ENCODE measurements around the gene CTNNAL1.
"Not testable (repeated sequence)": the region's sequence is repeated elsewhere in the genome, so short reads cannot be mapped to it uniquely, and the experiment has no call there.

CTNNAL1 gene

GRCh38 chr9:108994695-108995094, 18.6 kb downstream of the CTNNAL1 start:
- in situ Hi-C loops (cut with MboI; ENCODE audit: low sequenced_read_pairs), result no loop called here

- in situ Hi-C loops (cut with MboI; ENCODE audit: low sequenced_read_pairs), result no loop called here
Observed at GRCh38 chr9:108991479-108991878, 21.8 kb downstream of the CTNNAL1 start.

DNA sequence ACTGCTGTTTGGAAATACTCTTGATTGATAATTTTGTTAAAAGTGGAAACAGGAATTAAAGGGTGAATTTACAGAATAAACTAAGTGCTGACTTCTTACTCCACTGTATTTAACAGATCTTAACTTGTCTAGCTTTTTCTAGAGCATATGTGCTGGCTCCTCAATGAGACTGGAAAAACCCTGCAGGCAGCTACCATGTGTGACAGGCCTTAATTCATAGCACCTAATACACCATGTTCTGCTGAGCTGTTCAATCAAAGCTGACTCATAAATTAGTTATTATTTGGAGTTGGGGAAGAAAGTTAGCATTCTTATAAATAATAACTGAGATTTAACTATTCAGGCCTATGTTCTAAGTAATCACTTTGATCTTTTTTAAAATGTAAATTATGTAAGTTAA, 29.4 kb downstream of the CTNNAL1 start:
- in situ Hi-C loops (cut with MboI; ENCODE audit: low sequenced_read_pairs), result no loop called here

GRCh38 chr9:108980893-108981292, 32.4 kb downstream of the CTNNAL1 start:
- in situ Hi-C loops (cut with MboI; ENCODE audit: low sequenced_read_pairs), result no loop called here

GRCh38 chr9:108978205-108978604, 35.1 kb downstream of the CTNNAL1 start:
- in situ Hi-C loops (cut with MboI; ENCODE audit: low sequenced_read_pairs), result no loop called here

DNA sequence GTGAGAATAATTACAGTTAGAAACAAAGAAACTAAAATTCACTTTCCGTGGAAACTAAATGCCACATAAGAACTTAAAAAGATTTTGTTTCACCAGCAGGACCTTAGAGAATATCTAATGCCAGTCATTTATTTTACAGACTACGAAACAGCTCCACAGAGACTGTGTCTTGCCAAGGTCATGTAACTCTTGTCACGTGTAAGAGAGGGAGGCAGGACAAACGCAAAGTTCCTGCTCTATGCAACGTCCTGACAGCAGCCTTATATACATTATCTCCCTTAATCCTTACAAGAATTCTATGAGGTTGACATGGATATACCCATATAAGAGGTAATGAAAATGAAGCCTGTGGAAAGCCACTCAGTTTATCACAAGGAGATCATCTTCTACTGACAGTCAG, 39.4 kb downstream of the CTNNAL1 start:
- in situ Hi-C loops (cut with MboI; ENCODE audit: low sequenced_read_pairs), result no loop called here

GRCh38 chr9:108972626-108973209, 40.6 kb downstream of the CTNNAL1 start:
- in situ Hi-C loops (cut with MboI; ENCODE audit: low sequenced_read_pairs), result no loop called here

- in situ Hi-C loops (cut with MboI; ENCODE audit: low sequenced_read_pairs), result no loop called here
Observed at GRCh38 chr9:108972186-108972585, 41.1 kb downstream of the CTNNAL1 start.

DNA sequence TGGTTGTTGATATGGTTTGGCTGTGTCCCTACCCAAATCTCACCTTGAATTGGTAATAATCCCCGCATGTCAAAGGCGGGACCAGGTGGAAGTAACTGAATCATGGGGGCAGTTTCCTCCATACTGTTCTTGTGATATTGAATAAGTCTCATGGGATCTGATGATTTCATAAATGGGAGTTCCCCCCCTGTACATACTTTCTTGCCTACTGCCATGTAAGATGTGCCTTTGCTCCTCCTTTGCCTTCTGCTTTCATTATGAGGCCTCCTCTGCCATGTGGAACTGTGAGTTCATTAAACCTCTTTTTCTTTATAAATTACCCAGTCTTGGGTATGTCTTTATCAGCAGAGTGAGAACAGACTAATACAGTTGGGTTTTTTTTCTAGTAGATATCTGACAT, 41.9 kb downstream of the CTNNAL1 start:
- in situ Hi-C loops (cut with MboI; ENCODE audit: low sequenced_read_pairs), result not testable (repeated sequence)

DNA sequence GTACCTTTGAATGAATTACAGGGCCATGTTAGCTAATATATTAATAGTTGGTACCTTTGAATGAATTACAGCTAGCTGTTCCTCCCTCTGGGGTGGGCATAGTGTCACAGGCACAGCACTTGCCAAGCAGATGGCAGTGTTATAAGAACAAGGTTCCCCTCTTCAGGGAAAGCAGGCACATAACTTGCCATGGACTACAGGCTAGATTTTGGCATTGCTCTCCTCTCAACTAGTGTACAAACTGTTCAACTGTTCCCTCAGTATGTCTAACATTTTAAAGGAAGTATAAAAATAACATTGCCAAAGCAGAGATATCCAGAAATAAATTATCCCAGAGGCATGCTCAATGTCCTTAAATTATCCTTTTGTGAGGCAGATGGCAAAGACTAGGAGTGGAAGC, 45.4 kb downstream of the CTNNAL1 start:
- in situ Hi-C loops (cut with MboI; ENCODE audit: low sequenced_read_pairs), result no loop called here

GRCh38 chr9:108963459-108964143, 49.7 kb downstream of the CTNNAL1 start:
- in situ Hi-C loops (cut with MboI; ENCODE audit: low sequenced_read_pairs), result no loop called here

DNA sequence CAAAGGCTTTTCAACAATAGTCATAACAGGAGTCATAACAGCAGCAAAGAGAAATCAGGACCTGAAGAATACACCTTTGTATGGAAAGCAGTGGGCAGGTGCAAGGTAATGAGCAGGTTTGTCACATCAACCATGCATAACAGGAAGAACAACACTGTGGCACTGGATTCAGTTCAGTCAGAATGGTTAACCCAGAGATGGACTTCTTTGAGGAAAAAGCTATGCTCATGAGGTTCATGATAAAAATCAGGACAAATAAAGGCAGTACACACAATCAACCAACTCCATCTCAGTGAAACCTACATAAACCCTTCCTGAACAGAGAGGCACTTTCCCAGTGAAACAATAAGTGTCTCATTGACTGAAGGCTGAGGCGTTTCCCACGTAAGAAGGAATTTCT, 52.1 kb downstream of the CTNNAL1 start:
- in situ Hi-C loops (cut with MboI; ENCODE audit: low sequenced_read_pairs), result no loop called here

DNA sequence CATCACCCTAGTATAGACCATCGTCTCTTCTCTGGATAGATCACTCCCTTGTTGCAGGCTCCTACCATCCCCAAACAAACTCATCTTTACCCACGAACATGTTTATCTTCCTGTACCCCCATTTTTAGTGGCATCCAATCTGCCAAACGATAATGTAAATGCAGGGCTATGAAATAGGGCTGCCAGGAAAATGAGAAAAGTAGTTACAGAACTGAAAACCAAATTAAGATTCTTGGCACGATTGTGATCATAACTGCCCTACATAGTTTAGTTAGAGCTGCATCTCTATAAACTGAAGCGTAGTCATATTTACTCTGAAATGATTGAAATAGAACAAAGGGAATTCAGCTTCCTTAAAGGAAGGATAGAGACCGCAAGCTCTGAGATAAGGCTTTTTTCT, 53.0 kb downstream of the CTNNAL1 start:
- in situ Hi-C loops (cut with MboI; ENCODE audit: low sequenced_read_pairs), result no loop called here

- in situ Hi-C loops (cut with MboI; ENCODE audit: low sequenced_read_pairs), result no loop called here
Observed at GRCh38 chr9:108956631-108957026, 56.7 kb downstream of the CTNNAL1 start.

DNA sequence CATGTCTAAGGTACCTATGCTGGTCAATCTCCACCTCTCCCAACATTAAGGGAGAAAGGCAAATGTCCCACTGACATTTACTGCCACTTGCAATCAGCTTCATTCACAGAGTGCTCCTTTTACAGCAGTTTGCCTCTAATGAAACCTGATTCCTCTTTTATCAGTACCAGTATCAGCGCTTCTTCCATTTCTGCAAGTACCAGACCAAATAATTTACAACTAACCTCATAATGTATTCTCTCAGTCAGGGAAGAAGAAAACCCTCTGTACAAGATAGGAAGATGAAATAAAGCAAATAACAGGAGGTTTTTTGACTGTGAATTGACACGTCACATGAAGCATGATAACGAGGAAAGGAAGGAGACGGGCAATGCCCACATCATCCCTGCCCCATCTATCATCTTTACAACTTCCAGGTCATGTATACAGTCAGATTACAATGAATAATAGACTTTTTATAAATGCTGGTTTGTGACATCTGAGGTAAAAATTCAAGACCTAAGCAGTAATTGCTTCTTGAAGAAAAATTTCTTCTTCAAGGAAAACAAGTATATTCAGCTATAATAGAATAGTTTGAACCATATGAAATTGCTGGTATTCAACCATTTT, 57.2 kb downstream of the CTNNAL1 start:
- in situ Hi-C loops (cut with MboI; ENCODE audit: low sequenced_read_pairs), result no loop called here

GRCh38 chr9:108953983-108954574, 59.2 kb downstream of the CTNNAL1 start:
- in situ Hi-C loops (cut with MboI; ENCODE audit: low sequenced_read_pairs), result no loop called here

- in situ Hi-C loops (cut with MboI; ENCODE audit: low sequenced_read_pairs), result no loop called here
Observed at GRCh38 chr9:108951578-108951977, 61.7 kb downstream of the CTNNAL1 start.

DNA sequence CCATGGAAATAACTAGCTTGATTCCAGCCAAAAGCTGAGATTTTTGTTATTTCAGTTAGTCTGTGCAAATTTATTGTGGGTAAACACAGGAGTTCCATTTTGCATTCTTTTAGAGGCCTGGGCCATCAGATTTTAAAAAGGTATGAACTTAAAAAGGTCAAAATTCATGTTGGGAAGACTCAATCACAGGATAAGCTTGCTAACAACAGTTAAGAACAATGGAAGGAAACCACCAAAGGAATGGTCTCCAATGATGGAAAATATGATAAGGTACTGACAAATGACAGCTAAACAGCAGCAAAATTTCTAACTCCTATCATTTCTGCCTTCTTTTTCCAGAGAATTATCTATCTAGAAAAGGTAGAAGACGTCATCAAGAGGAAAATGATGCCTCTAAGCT, 63.1 kb downstream of the CTNNAL1 start:
- in situ Hi-C loops (cut with MboI; ENCODE audit: low sequenced_read_pairs), result no loop called here

DNA sequence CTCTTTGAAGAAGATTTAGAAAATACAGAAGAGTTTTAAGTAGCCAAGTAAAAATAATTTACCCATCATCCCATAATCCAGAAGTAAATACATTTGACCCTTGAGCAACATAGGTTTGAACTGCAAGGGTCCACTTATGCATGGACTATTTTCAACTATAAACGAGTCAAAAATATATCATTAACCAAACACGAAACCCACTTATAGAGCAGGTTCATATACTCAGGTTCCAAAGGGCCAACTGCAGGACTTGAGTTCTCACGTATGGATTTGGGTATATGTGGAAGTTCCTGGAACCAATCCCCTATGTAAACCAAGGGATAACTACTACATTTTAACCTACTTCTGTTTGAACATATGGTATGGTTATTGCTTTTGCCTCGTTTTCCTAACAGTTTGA, 73.3 kb downstream of the CTNNAL1 start:
- in situ Hi-C loops (cut with MboI; ENCODE audit: low sequenced_read_pairs), result no loop called here

- in situ Hi-C loops (cut with MboI; ENCODE audit: low sequenced_read_pairs), result no loop called here
Observed at GRCh38 chr9:108937561-108938305, 75.6 kb downstream of the CTNNAL1 start.

GRCh38 chr9:108934323-108934893, 78.9 kb downstream of the CTNNAL1 start, which contains the start of gene ABITRAM:
Gene ABITRAM (plus strand): TSS chr9:108934400. CDS start chr9:108934487, 87 bp downstream.
- in situ Hi-C loops (cut with MboI; ENCODE audit: low sequenced_read_pairs), result no loop called here
